ENCODE measurements around the gene LDLRAD3.

LDLRAD3 gene

GRCh38 chr11:36002796-36003195 lies 58.9 kb downstream of the LDLRAD3 start:
- TF ChIP-seq CTCF (IDR thresholded peaks at IDR 0.05; ENCODE audit: unreplicated experiment in 3 of 3) = no peak
- peaks cover 17% of the 10 kb centered on the region for H3K36me3 Mint-ChIP-seq (ENCODE audit: low read depth)
- H3K27me3 Mint-ChIP-seq (ENCODE audit: low read depth) = no peaks in the 10 kb centered on the region
- H3K4me3 Mint-ChIP-seq = no peak overlapping the region
- H3K4me1 Mint-ChIP-seq = peaks cover 56% of the 10 kb centered on the region
- peak overlapping the region in 1 of 3 experiments; percentile 32 for H3K27ac Mint-ChIP-seq
- H3K9me3 Mint-ChIP-seq = peaks cover 11% of the 10 kb centered on the region

- no peak for TF ChIP-seq CTCF (IDR thresholded peaks at IDR 0.05; ENCODE audit: unreplicated experiment in 3 of 3)
- Mint-ChIP-seq H3K4me1 (peaks cover 57% of the 10 kb centered on the region), H3K4me3 (no peak overlapping the region), H3K27me3 (ENCODE audit: low read depth) (no peaks in the 10 kb centered on the region), H3K9me3 (peaks cover 11% of the 10 kb centered on the region), H3K36me3 (ENCODE audit: low read depth) (peaks cover 17% of the 10 kb centered on the region), H3K27ac (peak overlapping the region in 1 of 3 experiments; percentile 96)
Observed at GRCh38 chr11:36006556-36006955, 62.7 kb downstream of the LDLRAD3 start.

- H3K27me3 Mint-ChIP-seq (ENCODE audit: low read depth) = no peaks in the 10 kb centered on the region
- peaks cover 17% of the 10 kb centered on the region for H3K36me3 Mint-ChIP-seq (ENCODE audit: low read depth)
- H3K9me3 Mint-ChIP-seq = peaks cover 11% of the 10 kb centered on the region
- peak overlapping the region; percentile 13 to 96 (median 68) for H3K27ac Mint-ChIP-seq
- TF ChIP-seq CTCF (IDR thresholded peaks at IDR 0.05; ENCODE audit: unreplicated experiment in 3 of 3) = no peak
- no peak overlapping the region for H3K4me3 Mint-ChIP-seq
- H3K4me1 Mint-ChIP-seq = peaks cover 56% of the 10 kb centered on the region
Observed at GRCh38 chr11:36007127-36007655, 63.3 kb downstream of the LDLRAD3 start.

GRCh38 chr11:36008584-36008983 lies 64.7 kb downstream of the LDLRAD3 start:
- H3K27me3 Mint-ChIP-seq (ENCODE audit: low read depth) = no peaks in the 10 kb centered on the region
- H3K36me3 Mint-ChIP-seq (ENCODE audit: low read depth) = peaks cover 14% of the 10 kb centered on the region
- H3K4me1 Mint-ChIP-seq = peaks cover 55% of the 10 kb centered on the region

GRCh38 chr11:36009473-36009872 lies 65.6 kb downstream of the LDLRAD3 start:
- Mint-ChIP-seq H3K4me3 (peak overlapping the region in 1 of 3 experiments; percentile 50), H3K27ac (peak overlapping the region; percentile 72 to 98 (median 96)), H3K36me3 (ENCODE audit: low read depth) (peaks cover 11% of the 10 kb centered on the region), H3K27me3 (ENCODE audit: low read depth) (no peaks in the 10 kb centered on the region), H3K9me3 (peaks cover 7% of the 10 kb centered on the region), H3K4me1 (peaks cover 61% of the 10 kb centered on the region)
- no peak for TF ChIP-seq CTCF (IDR thresholded peaks at IDR 0.05; ENCODE audit: unreplicated experiment in 3 of 3)

More at GRCh38 chr11:36008584-36008983, 64.7 kb downstream of the LDLRAD3 start:
- H3K9me3 Mint-ChIP-seq = peaks cover 9% of the 10 kb centered on the region
- no peak for TF ChIP-seq CTCF (IDR thresholded peaks at IDR 0.05; ENCODE audit: unreplicated experiment in 3 of 3)
- peak overlapping the region in 2 of 3 experiments; percentile 2 to 8 for H3K4me3 Mint-ChIP-seq
- H3K27ac Mint-ChIP-seq = peak overlapping the region; percentile 38 to 98 (median 96)

Data from nephron (organoid).